ENCODE results near the gene LYST.

DNA sequence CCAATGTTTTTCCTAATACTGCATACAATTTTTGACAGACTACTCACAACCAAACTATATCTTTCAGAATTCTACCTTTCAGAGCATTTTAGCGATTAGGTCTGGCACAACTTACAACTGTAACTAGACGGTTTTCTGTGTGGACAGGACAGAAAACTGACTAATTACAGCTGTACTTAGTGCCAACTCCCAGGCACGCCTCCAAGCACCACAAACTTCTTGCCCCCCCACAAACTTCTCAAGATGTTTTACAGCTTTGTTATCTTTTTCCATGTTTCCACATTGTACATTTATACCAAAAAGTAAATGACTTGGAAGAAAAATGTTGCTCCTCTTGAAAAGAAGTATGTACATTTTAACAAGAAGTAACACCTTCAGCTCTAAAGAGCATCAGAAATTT is 13.8 kb downstream of the LYST start:
- no peak for TF ChIP-seq EZH2phosphoT487 (IDR thresholded peaks at IDR 0.05; ENCODE audit: borderline replicate concordance)
- TF ChIP-seq, protein P1, sequence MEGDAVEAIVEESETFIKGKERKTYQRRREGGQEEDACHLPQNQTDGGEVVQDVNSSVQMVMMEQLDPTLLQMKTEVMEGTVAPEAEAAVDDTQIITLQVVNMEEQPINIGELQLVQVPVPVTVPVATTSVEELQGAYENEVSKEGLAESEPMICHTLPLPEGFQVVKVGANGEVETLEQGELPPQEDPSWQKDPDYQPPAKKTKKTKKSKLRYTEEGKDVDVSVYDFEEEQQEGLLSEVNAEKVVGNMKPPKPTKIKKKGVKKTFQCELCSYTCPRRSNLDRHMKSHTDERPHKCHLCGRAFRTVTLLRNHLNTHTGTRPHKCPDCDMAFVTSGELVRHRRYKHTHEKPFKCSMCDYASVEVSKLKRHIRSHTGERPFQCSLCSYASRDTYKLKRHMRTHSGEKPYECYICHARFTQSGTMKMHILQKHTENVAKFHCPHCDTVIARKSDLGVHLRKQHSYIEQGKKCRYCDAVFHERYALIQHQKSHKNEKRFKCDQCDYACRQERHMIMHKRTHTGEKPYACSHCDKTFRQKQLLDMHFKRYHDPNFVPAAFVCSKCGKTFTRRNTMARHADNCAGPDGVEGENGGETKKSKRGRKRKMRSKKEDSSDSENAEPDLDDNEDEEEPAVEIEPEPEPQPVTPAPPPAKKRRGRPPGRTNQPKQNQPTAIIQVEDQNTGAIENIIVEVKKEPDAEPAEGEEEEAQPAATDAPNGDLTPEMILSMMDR (conservative IDR thresholded peaks at IDR 0.05; ENCODE audit: low read length) = no peak
